OCI-LY1 (cell line): Measurements from ENCODE around the gene KLRK1.
A peak's percentile ranks its signal among the peaks of the same experiment; 100 is the strongest.

Experiments
- H2AFZ ChIP-seq: fragments of 200-600 bp; sonication (generic), shearing (Covaris generic); 2 replicates; pipeline ENCODE4 v1.6.0; 2014; ENCODE audit warnings: antibody characterized with exemption, mild to moderate bottlenecking, low read length
- H3F3A ChIP-seq: fragments of 200-600 bp; sonication (generic), shearing (Covaris generic); 2 replicates; pipeline ENCODE4 v1.6.0; 2014; ENCODE audit warnings: mild to moderate bottlenecking, antibody characterized with exemption, low read length, moderate library complexity; ENCODE audit not compliant: insufficient read depth
- H3K27ac ChIP-seq: fragments of 200-600 bp; sonication (generic); 2 replicates; pipeline ENCODE4 v1.5.1; 2014; ENCODE audit warnings: low read length, mixed run types, mild to moderate bottlenecking, low read depth; ENCODE audit not compliant: poor library complexity, severe bottlenecking
- H3K27me3 ChIP-seq: fragments of 200-600 bp; sonication (generic); 2 replicates; pipeline ENCODE4 v1.6.0; 2014; ENCODE audit warnings: antibody characterized with exemption, mild to moderate bottlenecking, low read length, moderate library complexity; ENCODE audit not compliant: insufficient read depth
- H3K36me3 ChIP-seq: fragments of 200-600 bp; sonication (generic); 2 replicates; pipeline ENCODE4 v1.6.1; 2014; ENCODE audit warnings: mild to moderate bottlenecking, antibody characterized with exemption, low read length, moderate library complexity, mixed read lengths; ENCODE audit not compliant: insufficient read depth
- H3K4me1 ChIP-seq: fragments of 200-600 bp; sonication (generic); 2 replicates; pipeline ENCODE4 v1.5.1; 2014; ENCODE audit warnings: mild to moderate bottlenecking, low read length, moderate library complexity; ENCODE audit not compliant: insufficient read depth, severe bottlenecking
- H3K4me2 ChIP-seq: fragments of 200-600 bp; sonication (generic), shearing (Covaris generic); 2 replicates; pipeline ENCODE4 v1.6.1; 2014; ENCODE audit warnings: low read length
- H3K4me3 ChIP-seq: fragments of 200-600 bp; sonication (generic); 2 replicates; pipeline ENCODE4 v1.5.1; 2014; ENCODE audit warnings: low read length, low read depth, mild to moderate bottlenecking, mixed read lengths; ENCODE audit not compliant: poor library complexity, severe bottlenecking
- H3K79me2 ChIP-seq: fragments of 200-600 bp; shearing (Covaris generic); 2 replicates; pipeline ENCODE4 v1.6.1; 2016; ENCODE audit warnings: mixed run types, low read length, mixed read lengths; ENCODE audit not compliant: insufficient read depth
- H3K9ac ChIP-seq: fragments of 200-600 bp; sonication (generic), shearing (Covaris generic); 2 replicates; pipeline ENCODE4 v1.6.1; 2014; ENCODE audit warnings: mild to moderate bottlenecking, low read length, mixed read lengths
- H3K9me2 ChIP-seq: fragments of 200-600 bp; sonication (generic), shearing (Covaris generic); 2 replicates; pipeline ENCODE4 v1.6.1; 2014; ENCODE audit warnings: low read depth, mild to moderate bottlenecking, low read length, mixed read lengths
- H3K9me3 ChIP-seq: fragments of 200-600 bp; shearing (Covaris generic); 2 replicates; pipeline ENCODE4 v1.6.1; 2014; ENCODE audit warnings: low read length, mixed read lengths
- H4K20me1 ChIP-seq: fragments of 200-600 bp; sonication (generic), shearing (Covaris generic); 2 replicates; pipeline ENCODE4 v1.6.0; 2016; ENCODE audit warnings: mild to moderate bottlenecking, low read length; ENCODE audit not compliant: insufficient read depth
- EZH2 ChIP-seq: fragments of 200-600 bp; sonication (generic), shearing (Covaris generic); IDR thresholded peaks from 2 replicates; pipeline ENCODE4 v1.8.0; 2017; ENCODE audit warnings: borderline replicate concordance, mixed run types, mild to moderate bottlenecking, antibody characterized with exemption, low read length, moderate library complexity, mixed read lengths
- TF ChIP-seq, protein P1 (sequence below): fragments of 200-600 bp; sonication (generic), shearing (Covaris generic); IDR thresholded peaks from 2 replicates; pipeline ENCODE4 v1.5.1; 2017; ENCODE audit warnings: mild to moderate bottlenecking, antibody characterized with exemption, low read length, moderate library complexity, mixed read lengths

KLRK1 gene

DNA sequence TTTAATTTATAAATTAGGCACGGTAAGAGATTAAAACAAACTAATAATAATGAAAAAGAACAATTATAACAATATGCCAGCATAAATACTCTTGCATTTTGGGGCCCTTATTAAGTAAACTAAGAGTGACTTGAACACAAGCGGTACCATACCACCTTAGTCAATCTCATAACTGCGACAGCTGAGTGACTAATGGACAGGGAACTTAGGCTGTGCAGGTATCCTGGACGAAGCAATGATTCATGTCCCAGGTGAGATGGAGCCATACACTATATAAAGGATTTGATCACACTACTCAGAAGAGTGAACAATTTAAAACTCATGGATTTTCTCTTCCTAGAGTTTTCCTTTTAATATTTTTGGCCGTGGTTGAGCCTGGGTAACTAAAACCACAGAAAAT, 15.5 kb upstream of the KLRK1 start:
- H3K27ac ChIP-seq, result no peak overlapping the region
- H3F3A ChIP-seq, result peaks cover 4% of the 10 kb centered on the region; the same call in 1 of the 2 replicates
- no peaks in the 10 kb centered on the region for H3K9me2 ChIP-seq
- no peak for TF ChIP-seq EZH2
- TF ChIP-seq, protein P1, sequence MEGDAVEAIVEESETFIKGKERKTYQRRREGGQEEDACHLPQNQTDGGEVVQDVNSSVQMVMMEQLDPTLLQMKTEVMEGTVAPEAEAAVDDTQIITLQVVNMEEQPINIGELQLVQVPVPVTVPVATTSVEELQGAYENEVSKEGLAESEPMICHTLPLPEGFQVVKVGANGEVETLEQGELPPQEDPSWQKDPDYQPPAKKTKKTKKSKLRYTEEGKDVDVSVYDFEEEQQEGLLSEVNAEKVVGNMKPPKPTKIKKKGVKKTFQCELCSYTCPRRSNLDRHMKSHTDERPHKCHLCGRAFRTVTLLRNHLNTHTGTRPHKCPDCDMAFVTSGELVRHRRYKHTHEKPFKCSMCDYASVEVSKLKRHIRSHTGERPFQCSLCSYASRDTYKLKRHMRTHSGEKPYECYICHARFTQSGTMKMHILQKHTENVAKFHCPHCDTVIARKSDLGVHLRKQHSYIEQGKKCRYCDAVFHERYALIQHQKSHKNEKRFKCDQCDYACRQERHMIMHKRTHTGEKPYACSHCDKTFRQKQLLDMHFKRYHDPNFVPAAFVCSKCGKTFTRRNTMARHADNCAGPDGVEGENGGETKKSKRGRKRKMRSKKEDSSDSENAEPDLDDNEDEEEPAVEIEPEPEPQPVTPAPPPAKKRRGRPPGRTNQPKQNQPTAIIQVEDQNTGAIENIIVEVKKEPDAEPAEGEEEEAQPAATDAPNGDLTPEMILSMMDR, result no peak
- H3K9ac ChIP-seq, result no peak overlapping the region
- peaks cover 82% of the 10 kb centered on the region for H3K36me3 ChIP-seq
- peaks cover 12% of the 10 kb centered on the region; the same call in 1 of the 2 replicates for H3K9me3 ChIP-seq
- peaks cover 88% of the 10 kb centered on the region for H3K79me2 ChIP-seq
- no peak overlapping the region for H3K4me2 ChIP-seq
- no peak overlapping the region for H2AFZ ChIP-seq
- H3K27me3 ChIP-seq, result no peaks in the 10 kb centered on the region
- peak overlapping the region; percentile 13 for H3K4me3 ChIP-seq
- H4K20me1 ChIP-seq, result no peaks in the 10 kb centered on the region
- peaks cover 63% of the 10 kb centered on the region for H3K4me1 ChIP-seq

DNA sequence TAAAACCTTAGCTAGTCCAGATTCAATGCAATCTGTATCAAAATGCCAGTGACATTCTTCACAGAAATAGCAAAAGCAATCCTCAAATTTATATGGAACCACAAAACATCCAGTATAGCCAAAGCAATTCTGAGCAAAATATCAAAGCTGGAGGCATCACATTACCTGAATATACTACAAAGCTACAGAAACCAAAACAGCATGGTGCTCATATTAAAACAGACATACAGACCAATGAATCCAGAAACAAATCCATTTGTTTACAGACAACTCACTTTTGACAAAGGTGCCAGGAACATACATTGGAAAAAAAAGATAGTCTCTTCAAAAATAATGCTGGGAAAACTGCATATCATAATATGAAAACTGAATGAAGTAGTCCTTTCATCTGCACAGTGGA, 15.0 kb upstream of the KLRK1 start:
- H3K79me2 ChIP-seq, result peaks cover 86% of the 10 kb centered on the region
- no peaks in the 10 kb centered on the region for H4K20me1 ChIP-seq
- H3K9me3 ChIP-seq, result peaks cover 12% of the 10 kb centered on the region; the same call in 1 of the 2 replicates
- no peak overlapping the region for H3K27ac ChIP-seq
- peaks cover 63% of the 10 kb centered on the region for H3K4me1 ChIP-seq
- no peaks in the 10 kb centered on the region for H3K9me2 ChIP-seq
- TF ChIP-seq, protein P1, result no peak
- TF ChIP-seq EZH2, result no peak
- peaks cover 4% of the 10 kb centered on the region; the same call in 1 of the 2 replicates for H3F3A ChIP-seq
- H3K9ac ChIP-seq, result no peak overlapping the region
- H3K27me3 ChIP-seq, result no peaks in the 10 kb centered on the region
- peak overlapping the region; percentile 26; the same call in 1 of the 2 replicates for H3K4me2 ChIP-seq
- peak overlapping the region; percentile 13 for H3K4me3 ChIP-seq
- H2AFZ ChIP-seq, result no peak overlapping the region
- H3K36me3 ChIP-seq, result peaks cover 87% of the 10 kb centered on the region

DNA sequence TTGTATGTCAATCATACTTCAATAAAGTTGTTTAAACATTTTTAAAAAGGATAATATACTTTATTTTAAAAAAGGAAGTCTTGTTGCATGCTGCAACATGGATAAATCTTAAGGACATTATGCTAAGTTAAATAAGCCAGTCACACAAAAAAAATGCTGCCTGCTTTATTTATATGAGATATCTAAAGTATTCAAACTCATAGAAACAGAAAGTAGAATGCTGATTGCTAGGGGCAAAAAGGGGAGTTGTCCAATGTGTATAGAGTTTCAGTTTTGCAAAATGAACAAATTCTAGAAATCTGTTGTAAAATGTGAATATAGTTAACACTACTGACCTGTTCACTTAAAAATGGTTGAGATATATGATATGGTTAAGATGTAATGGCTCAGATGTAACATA, 11.0 kb upstream of the KLRK1 start:
- H3K9me3 ChIP-seq, result peaks cover 10% of the 10 kb centered on the region; the same call in 1 of the 2 replicates
- H3K27me3 ChIP-seq, result no peaks in the 10 kb centered on the region
- H3F3A ChIP-seq, result peaks cover 9% of the 10 kb centered on the region
- no peaks in the 10 kb centered on the region for H3K9me2 ChIP-seq
- H3K4me3 ChIP-seq, result no peak overlapping the region
- H2AFZ ChIP-seq, result no peak overlapping the region
- peaks cover 87% of the 10 kb centered on the region for H3K4me1 ChIP-seq
- H3K27ac ChIP-seq, result peak overlapping the region; percentile 97
- peaks cover 57% of the 10 kb centered on the region for H3K79me2 ChIP-seq
- H3K4me2 ChIP-seq, result no peak overlapping the region
- no peaks in the 10 kb centered on the region for H4K20me1 ChIP-seq
- H3K9ac ChIP-seq, result no peak overlapping the region
- TF ChIP-seq, protein P1, result no peak
- no peak for TF ChIP-seq EZH2
- H3K36me3 ChIP-seq, result peaks cover 67% of the 10 kb centered on the region
